ENCODE data around the gene CS.

- no peak for TF ChIP-seq CTCF (conservative IDR thresholded peaks at IDR 0.05 in 1 of 2, IDR thresholded peaks at IDR 0.05 in 1 of 2; ENCODE audit: extremely low read depth in 1 of 2, insufficient read depth in 1 of 2, low read depth in 1 of 2, low read length in 2 of 2)
- TF ChIP-seq EZH2 (IDR thresholded peaks at IDR 0.05; ENCODE audit: borderline replicate concordance, low read length) = no peak
Observed at GRCh38 chr12:56221757-56222530, 78.2 kb downstream of the CS start, which contains the start of gene RNF41.
